ENCODE results near the gene GPR141.

GPR141 gene

GRCh38 chr7:37732253-37732652 is 48.7 kb downstream of the GPR141 start:
- DNase-seq (ENCODE audit: low read depth) = peak; percentile 0

DNA sequence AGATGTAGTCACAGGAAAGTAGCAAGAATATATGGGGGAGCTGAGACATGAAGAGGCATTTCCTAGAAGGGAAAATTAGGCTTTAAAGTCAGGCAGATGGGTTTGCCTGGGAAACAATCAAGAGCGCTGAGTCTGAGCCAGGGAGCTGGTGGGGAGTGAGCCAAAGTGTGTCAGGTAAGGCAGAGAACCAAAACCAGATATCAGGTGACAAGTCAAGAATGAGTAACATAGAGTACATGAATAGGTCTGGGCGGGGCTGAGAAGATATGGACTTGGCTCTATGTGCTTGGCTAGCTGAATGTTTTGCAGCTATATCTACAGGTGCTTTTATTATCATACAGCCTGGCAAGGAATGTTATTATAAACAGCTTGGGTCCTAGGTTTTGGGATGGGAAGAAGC is 49.3 kb downstream of the GPR141 start:
- DNase-seq (ENCODE audit: low read depth) = no peak

GRCh38 chr7:37735196-37735595 is 51.6 kb downstream of the GPR141 start:
- no peak for DNase-seq (ENCODE audit: low read depth)

DNA sequence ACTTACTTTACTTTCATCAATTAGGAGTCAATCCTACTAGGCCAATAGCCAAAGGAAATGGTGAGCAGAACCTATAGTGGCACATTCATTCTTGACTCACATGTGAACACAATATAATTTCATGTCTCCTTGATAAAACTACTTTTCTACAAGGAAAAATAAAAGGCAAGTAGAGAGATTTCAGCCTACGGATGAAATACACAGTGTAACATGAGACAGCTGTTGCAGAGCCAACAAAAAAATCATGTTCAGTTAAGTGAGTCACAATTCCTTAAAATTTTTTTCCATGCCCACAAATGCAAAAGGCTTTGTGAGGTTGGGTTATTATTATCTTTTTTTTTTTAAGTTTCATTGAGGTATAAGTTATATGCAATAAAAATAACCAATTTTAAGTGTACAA is 54.8 kb downstream of the GPR141 start:
- DNase-seq (ENCODE audit: low read depth) = no peak

GRCh38 chr7:37740398-37740797 is 56.8 kb downstream of the GPR141 start:
- DNase-seq (ENCODE audit: low read depth) = no peak

GRCh38 chr7:37741776-37742175 is 58.2 kb downstream of the GPR141 start:
- no peak for DNase-seq (ENCODE audit: low read depth)

- DNase-seq (ENCODE audit: low read depth) = no peak
Measured at GRCh38 chr7:37751096-37751495, 67.5 kb downstream of the GPR141 start.

GRCh38 chr7:37753398-37754050 is 70.0 kb downstream of the GPR141 start:
- DNase-seq (ENCODE audit: low read depth) = no peak

GRCh38 chr7:37756797-37757551 is 73.4 kb downstream of the GPR141 start:
- no peak for DNase-seq (ENCODE audit: low read depth)

DNA sequence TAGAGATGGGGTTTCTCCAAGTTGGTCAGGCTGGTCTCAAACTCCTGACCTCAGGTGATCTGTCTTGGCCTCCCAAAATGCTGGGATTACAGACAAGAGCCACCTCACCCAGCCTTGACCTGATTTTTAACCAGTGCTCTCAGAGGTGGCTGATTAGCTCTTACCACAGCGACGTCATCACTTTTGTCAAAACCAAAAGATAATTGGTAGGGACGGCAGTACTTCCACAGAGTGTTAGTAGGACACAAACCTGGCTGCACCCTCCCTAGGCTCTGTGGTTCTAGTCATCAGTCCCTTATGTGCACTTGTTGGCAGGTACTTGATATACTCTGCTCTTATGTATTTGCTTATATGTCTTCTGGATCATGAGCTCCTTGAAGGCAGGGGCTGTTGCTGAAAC is 74.0 kb downstream of the GPR141 start:
- DNase-seq (ENCODE audit: low read depth) = no peak

GRCh38 chr7:37758501-37759045 is 75.0 kb downstream of the GPR141 start:
- DNase-seq (ENCODE audit: low read depth) = no peak

DNA sequence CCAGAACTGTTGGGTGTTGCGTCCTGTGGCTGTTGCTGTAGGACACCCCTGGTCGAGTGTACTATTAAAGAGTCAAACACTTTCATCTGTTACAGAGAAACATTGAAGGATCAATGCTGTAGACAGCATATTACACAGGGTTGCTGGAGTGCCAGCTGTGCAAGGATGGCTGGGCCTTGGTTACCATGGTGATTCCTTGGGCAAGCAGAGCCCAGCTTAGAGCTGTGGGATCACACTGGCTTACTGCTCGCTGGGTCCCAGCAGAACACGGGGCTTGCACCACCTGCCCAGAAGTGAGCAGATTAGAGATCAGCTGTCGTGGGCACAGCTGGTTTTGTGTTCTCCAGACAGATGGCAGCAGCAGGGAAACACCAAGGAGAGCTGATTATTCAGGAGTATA is 76.0 kb downstream of the GPR141 start:
- DNase-seq (ENCODE audit: low read depth) = no peak

DNA sequence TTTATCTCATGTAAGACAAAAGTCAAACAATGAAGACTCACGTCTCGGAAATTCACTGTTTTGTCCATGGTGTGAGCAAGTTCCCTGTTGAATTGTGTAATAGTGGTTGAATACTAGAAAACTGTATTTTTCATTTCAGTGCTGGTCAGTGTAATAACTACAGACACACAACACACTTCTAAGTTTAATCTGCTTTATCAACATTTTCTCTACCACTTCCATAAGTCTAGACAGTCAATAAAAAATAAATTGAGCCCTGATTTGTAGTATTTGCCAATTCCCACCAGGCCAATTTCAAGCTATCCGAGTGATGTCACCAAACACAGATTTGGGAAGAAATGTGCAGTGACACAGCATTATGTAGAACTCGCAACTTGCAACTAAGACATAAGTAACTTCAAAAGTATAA is 81.9 kb downstream of the GPR141 start:
- no peak for DNase-seq (ENCODE audit: low read depth)

DNA sequence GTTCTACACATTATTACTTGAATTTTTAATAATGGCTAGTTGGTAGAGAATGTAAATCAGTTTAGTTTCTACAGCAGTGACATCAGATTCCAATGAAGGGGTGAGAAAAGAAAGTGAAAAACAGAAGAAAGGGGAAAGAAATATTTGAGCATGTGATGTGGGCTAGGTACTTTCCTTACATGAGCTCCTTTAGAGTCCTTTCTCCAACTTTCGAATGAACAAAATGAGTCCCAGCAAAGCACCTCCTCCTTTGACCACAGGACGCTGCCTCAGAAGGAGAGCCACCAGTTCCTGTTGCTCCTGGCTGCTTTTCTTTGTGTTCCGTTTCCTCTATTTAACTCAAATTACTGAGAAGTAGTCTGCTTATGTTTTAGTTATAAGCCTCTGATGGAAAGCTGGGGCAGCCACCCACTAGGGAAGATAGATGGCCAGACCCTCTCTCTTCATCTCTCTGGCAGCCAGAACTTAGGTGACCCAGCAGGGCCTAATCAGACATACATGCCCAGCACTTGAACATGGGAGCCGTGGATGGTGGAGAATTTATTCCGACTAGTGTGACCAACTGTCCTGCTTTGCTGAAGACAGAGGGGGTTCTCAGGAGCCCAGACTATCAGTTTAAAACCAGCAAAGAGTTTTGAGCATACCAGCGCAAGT is 82.4 kb downstream of the GPR141 start:
- DNase-seq (ENCODE audit: low read depth) = no peak

DNA sequence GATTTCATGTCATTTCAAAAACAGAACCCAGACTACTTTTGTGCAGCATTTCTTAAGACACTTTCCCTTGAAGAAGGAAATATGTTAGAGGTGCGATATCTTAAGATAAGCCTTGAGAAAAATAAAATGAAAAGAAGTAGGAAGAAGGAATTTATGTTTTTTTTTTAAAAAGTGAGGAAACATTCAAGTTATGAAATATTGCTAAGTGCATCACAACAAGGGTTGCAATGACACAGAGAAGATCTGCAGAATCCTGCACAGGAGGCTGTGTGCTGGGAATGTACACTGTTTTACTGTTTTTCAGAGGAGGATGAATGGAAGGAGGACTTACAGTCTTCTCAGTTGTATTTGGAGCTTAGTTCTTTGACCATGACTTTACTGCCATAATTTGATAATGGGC is 85.0 kb downstream of the GPR141 start:
- no peak for DNase-seq (ENCODE audit: low read depth)

DNA sequence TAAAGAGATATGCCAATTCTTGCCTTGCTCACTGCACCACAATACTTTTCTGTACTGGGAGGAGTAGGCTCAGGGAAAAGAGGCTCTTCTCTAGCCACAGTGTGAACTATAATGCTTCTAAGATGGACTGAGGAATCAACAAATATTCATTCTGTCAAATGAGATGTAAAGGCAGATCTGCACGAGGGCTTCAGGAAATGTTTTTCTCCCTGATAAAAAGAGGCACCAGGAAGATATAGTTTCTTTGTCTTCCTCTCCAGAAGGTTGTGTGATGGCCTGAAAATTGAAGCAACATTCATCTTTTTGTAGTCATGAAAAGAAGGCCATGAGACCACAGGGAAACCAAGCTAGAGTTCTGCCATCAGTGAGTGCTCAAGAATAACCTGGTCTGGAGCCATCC is 85.7 kb downstream of the GPR141 start:
- DNase-seq (ENCODE audit: low read depth) = no peak

GRCh38 chr7:37769726-37770125 is 86.2 kb downstream of the GPR141 start:
- DNase-seq (ENCODE audit: low read depth) = no peak

GRCh38 chr7:37770838-37771237 is 87.3 kb downstream of the GPR141 start:
- DNase-seq (ENCODE audit: low read depth) = no peak

DNA sequence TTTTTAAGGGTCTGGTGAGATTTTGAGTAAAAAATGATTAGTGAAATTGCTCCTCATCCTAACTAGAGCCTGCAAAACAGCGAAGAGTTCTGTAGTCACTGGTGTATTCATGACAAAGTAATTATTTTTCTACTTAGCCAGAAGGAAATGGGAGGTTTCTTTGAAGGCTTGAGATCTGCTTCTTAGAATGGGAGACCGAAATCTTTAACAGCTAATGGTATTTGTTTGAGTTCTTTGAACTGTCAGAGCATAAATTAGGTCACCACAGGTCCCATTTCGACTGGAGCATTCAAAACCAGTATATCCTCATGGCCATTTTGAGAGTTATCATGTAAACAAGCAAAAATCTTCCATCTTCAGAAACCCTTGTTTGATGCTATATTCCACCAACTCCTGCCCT is 87.8 kb downstream of the GPR141 start:
- no peak for DNase-seq (ENCODE audit: low read depth)

GRCh38 chr7:37771801-37772200 is 88.2 kb downstream of the GPR141 start:
- no peak for DNase-seq (ENCODE audit: low read depth)

GRCh38 chr7:37775921-37776320 is 92.4 kb downstream of the GPR141 start:
- DNase-seq (ENCODE audit: low read depth) = no peak

- no peak for DNase-seq (ENCODE audit: low read depth)
Measured at GRCh38 chr7:37781156-37781555, 97.6 kb downstream of the GPR141 start.

DNA sequence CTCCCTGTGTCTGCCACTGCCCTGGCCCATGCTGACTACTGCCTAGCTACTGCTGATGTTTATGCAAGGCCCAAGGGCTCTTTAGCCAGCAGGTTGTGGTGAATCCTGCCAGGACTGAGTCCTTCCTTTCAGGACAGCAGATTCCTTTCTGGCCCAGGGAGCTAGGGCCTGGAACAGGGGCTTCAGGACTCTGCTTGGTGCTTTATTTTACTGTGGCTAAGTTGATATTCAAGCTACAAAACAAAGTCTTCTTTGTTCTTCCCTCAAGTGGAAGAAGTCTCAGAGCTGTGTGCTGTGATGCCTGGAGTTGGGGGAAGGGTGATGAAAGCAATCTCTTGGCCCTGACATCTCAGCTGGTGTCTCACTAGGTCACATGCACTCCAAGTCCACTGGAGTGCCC is 98.6 kb downstream of the GPR141 start:
- DNase-seq (ENCODE audit: low read depth) = no peak
